Coronary artery (tissue), 2 donors: ENCODE data around the gene TEC.

Experiments used
- DNase-seq: peaks from one replicate; pipeline ENCODE4 v3.0.0-alpha.2; 2017; ENCODE audit warnings: low spot score
- H3K27ac ChIP-seq, 2 donors: fragments of 200-600 bp; sonication (generic); one replicate each; pipeline ENCODE4 v1.5.1; 2016 to 2019
- H3K4me3 ChIP-seq: fragments of 200-600 bp; sonication (generic); 2 replicates; pipeline ENCODE4 v1.5.1; 2016; ENCODE audit warnings: mild to moderate bottlenecking, moderate library complexity
- CTCF ChIP-seq: fragments of 200-600 bp; sonication (generic); IDR thresholded peaks from one replicate; pipeline ENCODE4 v1.5.1; 2019; ENCODE audit warnings: antibody characterized with exemption

The TEC gene

GRCh38 chr4:48124870-48125269 lies 144.8 kb downstream of the TEC start:
- DNase-seq, result no peak
- no peak for TF ChIP-seq CTCF

DNA sequence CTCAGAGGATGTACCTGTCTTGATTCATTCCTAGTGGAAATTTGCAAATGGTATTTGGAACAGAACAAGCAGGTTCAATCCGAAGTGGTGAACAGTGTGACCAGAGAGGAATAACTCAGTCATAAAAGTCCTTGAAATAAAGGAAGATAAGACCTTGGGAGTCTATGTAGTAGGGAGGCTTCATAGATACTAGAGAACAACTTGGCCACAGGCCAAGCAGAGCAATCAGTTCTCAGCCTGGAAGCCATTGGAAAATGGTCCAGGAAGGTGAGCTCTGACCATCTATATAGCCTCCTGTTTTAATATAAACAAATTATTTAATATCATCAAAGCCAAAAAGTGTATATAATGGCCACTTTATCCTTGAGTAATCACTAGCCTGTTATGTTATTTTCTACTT lies 146.9 kb downstream of the TEC start:
- Histone ChIP-seq H3K27ac (no peak overlapping the region), H3K4me3 (no peak overlapping the region)
- DNase-seq, result no peak
- no peak for TF ChIP-seq CTCF

More at GRCh38 chr4:48124870-48125269, 144.8 kb downstream of the TEC start:
- Histone ChIP-seq H3K27ac (no peak overlapping the region), H3K4me3 (no peak overlapping the region)

GRCh38 chr4:48121180-48121579 lies 148.5 kb downstream of the TEC start:
- no peak overlapping the region for H3K27ac ChIP-seq
- H3K4me3 ChIP-seq, result no peak overlapping the region
- no peak for DNase-seq
- no peak for TF ChIP-seq CTCF

DNA sequence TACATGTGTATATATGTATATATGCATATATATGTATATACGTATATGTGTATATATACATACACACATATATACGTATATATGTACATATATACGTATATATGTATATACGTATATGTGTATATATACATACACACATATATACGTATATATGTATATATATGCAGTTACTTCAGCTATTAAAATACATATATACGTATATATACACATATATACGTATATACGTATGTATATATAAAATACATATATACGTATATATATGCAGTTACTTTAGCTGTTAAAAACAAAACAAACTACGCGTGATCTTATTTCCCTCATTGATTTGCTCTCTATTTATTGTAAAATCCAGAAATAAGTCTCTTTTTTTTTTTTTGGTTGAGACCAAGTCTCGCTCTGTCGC lies 149.5 kb downstream of the TEC start:
- DNase-seq, result no peak
- no peak for TF ChIP-seq CTCF
- Histone ChIP-seq H3K27ac (no peak overlapping the region), H3K4me3 (no peak overlapping the region)

- H3K27ac ChIP-seq, result no peak overlapping the region
- TF ChIP-seq CTCF, result no peak
Measured at GRCh38 chr4:48119646-48120045, 150.0 kb downstream of the TEC start.

GRCh38 chr4:48118081-48118480 lies 151.6 kb downstream of the TEC start:
- DNase-seq, result no peak
- no peak overlapping the region for H3K4me3 ChIP-seq
- no peak for TF ChIP-seq CTCF
- no peak overlapping the region for H3K27ac ChIP-seq

More at GRCh38 chr4:48119646-48120045, 150.0 kb downstream of the TEC start:
- no peak overlapping the region for H3K4me3 ChIP-seq
- no peak for DNase-seq

- no peak overlapping the region for H3K4me3 ChIP-seq
- no peak for TF ChIP-seq CTCF
- H3K27ac ChIP-seq, result no peak overlapping the region
- DNase-seq, result no peak
Measured at GRCh38 chr4:48116582-48116981, 153.1 kb downstream of the TEC start.
